Activated CD8-positive, alpha-beta memory T cell treated with anti-CD3 and anti-CD28 coated beads, Interleukin-2, amount 50 U/mL, for 1 hour (primary cell): ENCODE measurements around the gene OSM.
A peak's percentile ranks its signal among the peaks of the same experiment; 100 is the strongest.

Source experiments
- DNase-seq: peaks from one replicate; pipeline ENCODE4 v3.0.0-alpha.2; 2020; ENCODE audit errors: extremely low read depth

OSM gene

DNA sequence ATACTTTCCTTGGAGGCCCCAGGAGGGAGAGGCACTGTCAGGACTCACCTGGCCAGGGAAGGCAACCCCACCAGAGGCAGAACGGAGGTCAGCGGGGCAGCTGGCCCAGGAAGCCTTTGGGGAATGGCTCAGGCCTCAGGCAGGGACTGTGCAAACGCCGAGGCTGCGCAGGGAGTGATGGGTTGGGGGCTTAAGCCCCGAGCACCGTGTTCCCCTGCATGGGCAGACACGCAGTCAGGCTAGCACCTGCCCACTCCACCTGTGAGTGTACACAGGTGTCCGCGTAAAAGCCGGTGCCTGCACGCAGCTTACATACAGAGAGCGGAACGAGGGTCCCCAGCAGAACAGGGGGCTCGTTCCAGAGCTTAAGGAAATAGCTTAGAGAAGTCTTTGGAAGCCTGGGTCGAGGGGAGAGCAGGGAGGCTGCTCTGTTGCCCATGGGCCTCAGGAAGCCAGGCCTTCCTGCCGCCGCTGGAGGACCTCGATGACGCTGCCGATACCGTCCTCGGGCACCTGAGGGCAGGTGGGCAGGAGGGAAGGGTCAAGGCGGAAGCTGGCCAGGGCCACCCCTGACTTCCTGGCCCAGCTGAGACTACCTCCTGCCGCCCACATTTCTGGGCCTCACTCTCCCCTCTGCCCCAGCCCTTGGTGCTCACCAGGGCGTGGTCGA, 18.7 kb upstream of the OSM start:
- DNase-seq = no peak

DNA sequence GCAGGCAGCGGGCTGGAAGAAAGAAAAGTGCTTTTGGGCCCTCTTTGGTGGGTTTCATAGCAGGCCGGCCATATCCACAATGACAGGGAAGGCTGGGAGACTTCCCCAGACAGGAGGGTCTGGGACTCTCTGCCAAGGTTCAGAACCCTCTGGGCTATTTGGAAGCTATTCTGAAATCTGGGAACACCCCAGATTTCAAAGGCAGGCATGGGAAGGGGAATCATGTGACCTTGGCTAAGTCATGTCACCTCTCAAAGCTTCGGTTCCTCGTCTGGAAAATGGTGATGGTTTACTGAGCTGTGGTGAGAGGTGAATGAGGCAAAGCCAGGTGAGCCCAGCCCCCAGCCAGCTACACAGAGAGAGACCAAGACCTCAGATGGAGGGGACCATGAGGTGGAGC, 18.0 kb upstream of the OSM start:
- no peak for DNase-seq

GRCh38 chr22:30284172-30284571, 17.5 kb upstream of the OSM start:
- DNase-seq = no peak

DNA sequence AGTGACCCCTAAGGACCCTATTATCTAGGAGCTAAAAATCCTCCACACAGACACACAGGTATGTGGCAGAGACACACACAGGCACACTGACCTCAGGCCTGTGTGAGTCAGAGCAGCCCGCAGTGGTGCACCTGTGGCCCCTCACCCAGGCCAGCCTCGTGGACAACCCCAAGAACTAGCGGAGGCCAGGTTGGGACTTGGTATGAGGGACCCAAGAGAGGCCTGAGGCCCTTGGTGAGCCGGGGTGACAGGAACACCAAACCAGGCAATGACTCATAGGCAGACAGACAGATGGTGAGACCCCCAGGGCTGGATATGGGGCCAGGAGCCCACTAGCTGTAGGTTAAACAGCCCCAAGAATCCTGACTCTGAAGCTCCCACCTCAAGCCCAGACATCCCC, 16.7 kb upstream of the OSM start:
- no peak for DNase-seq

GRCh38 chr22:30282616-30283046, 16.0 kb upstream of the OSM start:
- DNase-seq = no peak

DNA sequence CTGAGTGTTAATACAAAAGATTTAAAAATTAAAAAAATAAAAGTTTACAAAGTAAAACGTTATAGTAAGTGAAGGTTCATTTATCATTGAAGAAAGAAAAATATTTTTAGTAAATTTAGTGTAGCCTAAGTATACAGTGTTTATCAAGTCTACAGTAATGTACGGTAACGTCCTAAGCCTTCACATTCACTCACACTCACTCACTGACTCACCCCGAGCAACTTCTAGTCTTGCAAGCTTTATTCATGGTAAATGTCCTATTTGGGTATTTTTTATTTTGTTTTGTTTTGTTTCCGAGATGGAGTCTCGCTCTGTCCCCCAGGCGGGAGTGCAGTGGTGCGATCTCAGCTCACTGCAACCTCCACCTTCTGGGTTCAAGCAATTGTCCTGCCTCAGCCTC, 13.9 kb upstream of the OSM start:
- no peak for DNase-seq

GRCh38 chr22:30279932-30280331, 13.3 kb upstream of the OSM start:
- DNase-seq = no peak

DNA sequence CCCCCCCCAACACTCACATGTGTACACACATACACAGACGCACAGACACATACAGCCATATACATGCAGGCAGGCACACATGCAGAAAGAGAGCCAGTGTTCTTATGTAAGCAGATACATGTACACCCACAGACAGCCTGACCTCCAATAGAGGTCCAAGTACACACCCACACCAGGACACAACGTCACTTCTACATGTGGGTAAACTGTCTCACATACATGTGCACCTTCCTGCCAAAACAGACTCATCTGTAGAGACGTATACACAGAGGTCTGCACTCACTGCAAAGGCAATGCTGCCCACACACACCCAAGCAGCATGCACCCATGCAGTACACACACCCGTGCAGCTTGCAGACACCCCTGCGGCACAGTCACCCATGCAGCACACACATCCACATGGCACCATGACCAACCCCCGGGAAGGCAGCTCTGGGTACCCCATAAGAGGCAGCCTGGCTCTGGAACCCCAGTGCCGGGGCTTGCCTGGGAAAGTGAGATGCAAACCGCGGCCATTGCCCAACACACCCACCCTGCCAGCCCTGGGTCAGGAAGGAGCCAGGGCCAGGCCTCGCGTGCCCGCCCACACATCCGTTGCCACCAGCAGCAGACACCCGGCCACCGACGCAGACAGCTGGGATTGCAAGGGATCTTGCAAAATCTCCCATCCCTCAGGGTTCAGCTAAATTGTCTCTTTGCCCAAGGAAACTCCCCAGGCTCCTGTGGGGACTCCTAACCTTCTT, 12.6 kb upstream of the OSM start:
- no peak for DNase-seq

DNA sequence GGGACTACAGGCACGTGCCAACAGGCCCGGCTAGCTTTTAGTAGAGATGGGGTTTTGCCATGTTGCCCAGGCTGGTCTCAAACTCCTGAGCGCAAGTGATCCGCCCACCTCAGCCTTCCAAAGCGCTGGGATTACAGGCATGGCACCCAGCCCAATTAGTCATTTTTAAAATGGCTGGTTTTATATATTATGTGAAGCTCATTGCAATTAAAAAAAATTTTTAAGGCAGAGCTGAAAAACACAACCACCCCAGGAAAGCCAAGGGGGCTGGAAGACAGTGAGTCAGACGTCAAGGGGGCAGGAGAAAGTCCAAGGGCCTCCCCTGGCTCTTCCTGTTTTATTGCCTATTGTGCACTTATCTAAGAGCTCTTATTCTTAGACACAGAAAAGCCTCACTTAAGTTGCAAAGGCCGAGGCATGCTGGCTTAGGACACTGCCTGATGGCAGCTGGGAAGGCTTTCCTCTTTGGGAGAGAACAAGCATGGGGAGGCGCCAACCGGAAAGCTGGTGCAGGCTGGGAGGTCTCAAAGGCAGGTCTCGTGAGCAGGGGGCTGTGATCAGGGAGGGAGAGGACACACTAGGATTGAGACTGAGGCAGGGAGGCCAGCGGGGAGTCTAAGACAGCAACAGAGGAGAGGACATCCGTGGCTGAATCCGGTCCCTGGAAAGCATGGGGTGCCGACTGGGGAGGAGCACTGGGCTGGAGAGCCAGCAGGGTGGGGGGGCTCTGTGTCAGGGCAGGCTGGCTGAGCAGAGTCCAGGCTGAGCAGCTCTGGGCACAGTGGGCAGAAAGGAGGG, 11.1 kb upstream of the OSM start:
- no peak for DNase-seq

GRCh38 chr22:30276039-30276438, 9.4 kb upstream of the OSM start:
- no peak for DNase-seq

- DNase-seq = no peak
Measured at GRCh38 chr22:30275625-30276024, 9.0 kb upstream of the OSM start.

GRCh38 chr22:30274437-30274812, 7.8 kb upstream of the OSM start:
- DNase-seq = no peak

- no peak for DNase-seq
Measured at GRCh38 chr22:30273711-30274436, 7.2 kb upstream of the OSM start.

- no peak for DNase-seq
Measured at GRCh38 chr22:30272781-30273601, 6.3 kb upstream of the OSM start.

GRCh38 chr22:30270832-30271231, 4.2 kb upstream of the OSM start:
- DNase-seq = no peak

DNA sequence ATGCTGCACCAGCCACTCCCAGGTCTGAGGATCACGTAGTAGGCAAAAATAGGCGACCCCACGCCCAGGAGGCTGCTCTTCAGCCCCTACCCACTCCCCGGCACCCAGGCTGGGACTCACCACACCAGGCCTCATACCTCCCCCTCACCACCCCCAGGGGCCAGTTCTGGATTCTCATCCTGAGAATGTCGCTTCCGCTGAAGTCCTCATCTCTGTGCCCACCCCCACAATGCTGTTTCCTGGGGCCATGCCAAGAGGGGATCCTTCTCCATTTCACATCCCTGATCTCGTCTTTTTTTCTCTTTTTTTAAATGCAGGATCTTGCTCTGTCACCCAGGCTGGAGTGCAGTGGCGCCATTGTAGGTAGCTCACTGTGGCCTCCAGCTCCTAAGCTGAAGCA, 1.7 kb upstream of the OSM start:
- no peak for DNase-seq

DNA sequence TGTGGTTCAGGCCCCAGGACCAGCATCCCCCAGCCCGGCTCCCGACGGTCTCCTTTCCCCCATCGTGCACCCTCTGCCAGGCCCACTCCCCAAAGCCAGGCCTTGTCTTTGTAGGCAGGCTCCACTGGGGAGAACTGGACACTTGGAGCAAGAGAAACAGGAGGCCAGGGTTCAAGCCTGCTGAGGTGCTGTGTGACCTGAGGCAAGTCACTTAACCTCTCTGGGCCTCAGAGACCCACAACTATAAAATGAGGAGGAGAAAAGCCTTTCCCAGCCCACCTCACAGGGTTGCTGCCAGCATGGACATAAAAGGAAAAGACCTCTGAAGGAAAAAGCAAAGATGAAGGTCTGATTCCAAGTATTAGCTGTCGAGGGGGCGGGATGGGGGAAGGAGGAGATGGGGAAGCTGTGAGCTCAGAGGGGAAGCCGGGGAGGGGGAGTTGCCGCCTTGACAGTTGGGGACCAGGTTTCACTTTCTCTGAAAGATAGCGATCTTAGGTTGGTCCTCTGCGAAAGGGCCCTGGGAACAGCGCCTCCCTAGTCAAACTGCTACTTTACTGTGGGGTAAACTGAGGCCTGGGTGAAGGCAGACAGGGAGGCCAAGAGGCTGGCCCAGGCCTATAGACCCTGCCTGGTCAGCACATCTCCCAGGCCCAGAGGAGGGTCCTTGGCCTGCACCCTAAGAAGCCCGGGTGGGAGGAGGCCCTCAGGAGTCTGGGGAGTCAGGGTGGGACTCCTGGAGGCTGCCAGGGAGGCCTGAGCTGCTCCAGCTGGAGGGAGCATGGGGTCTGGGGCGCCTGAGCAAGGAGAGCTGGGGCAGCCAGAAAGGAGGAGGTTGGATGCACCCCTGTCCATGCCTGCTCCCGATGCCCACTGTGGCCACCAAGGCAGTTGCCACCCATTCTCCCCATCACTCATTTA, 991 bp upstream of the OSM start:
- no peak for DNase-seq

DNA sequence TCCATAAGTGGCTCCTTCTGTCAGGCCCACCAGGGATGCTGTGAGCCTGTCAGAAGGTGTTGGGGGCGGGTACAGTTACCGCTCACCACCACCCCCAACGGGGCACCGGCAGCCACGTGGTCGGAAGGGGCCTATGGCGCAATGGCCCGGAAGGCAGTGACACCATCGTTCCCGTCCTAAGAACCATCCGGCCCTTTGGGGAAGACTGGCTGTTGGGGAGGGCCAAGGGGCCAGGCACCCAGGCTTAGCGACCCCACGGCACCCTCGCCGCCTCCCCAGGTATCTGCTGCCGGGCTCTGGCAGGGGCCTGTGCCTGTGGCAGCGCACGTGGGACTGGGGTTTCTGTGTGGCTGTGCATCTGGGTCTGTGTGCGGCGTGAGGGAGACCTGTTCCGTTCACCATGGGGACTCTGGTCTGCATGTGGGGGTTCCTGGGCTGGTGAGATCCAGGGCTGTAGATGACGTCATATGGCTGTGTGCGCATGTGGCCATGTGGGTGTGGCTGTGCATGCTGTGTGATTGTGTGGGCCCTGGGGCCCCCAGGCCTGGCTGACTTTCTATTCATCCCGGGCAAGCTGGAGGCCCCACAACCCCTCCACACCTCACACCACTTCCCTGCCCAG, 717 bp downstream of the OSM start:
- peak; percentile 79 for DNase-seq

GRCh38 chr22:30265131-30265720, 1.4 kb downstream of the OSM start:
- no peak for DNase-seq
